Measurements from ENCODE around the gene CREB5. TPM values are rescaled to one million over a fixed set of nuclear protein-coding genes. Genes with fewer than 3 reads are reported as not detected.

Gene CREB5
- total RNA-seq, 1 donor from 2014 or later, result 13.6 TPM

DNA sequence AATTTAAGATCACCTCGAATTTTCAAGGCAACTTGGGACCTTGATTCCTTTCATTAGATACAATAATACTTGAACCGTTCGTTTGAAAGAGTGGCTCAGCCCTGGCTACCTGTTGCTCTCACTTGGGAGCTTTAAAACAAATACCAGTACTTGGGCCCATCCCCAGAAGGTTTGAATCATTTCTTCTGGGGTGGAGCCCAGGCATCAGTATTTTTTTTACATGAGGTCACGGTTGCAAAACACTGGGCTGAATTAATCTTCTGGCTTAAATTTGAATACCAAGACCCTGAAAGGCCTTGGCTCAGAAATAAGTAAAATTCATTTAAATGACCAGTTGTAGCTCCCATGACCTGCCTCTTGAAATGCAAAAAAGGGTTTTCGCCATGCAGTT lies 214.9 kb downstream of the CREB5 start:
- Mint-ChIP-seq H3K27ac (no peak overlapping the region), H3K4me1 (peaks cover 26% of the 10 kb centered on the region), H3K36me3 (no peaks in the 10 kb centered on the region), H3K9me3 (no peaks in the 10 kb centered on the region), H3K27me3 (ENCODE audit: low read depth) (peaks cover 3% of the 10 kb centered on the region), H3K4me3 (no peak overlapping the region)
- no peak for DNase-seq (ENCODE audit: low spot score in 2 of 2, unreplicated experiment in 2 of 2)
- TF ChIP-seq, protein P1, sequence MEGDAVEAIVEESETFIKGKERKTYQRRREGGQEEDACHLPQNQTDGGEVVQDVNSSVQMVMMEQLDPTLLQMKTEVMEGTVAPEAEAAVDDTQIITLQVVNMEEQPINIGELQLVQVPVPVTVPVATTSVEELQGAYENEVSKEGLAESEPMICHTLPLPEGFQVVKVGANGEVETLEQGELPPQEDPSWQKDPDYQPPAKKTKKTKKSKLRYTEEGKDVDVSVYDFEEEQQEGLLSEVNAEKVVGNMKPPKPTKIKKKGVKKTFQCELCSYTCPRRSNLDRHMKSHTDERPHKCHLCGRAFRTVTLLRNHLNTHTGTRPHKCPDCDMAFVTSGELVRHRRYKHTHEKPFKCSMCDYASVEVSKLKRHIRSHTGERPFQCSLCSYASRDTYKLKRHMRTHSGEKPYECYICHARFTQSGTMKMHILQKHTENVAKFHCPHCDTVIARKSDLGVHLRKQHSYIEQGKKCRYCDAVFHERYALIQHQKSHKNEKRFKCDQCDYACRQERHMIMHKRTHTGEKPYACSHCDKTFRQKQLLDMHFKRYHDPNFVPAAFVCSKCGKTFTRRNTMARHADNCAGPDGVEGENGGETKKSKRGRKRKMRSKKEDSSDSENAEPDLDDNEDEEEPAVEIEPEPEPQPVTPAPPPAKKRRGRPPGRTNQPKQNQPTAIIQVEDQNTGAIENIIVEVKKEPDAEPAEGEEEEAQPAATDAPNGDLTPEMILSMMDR (IDR thresholded peaks at IDR 0.05; ENCODE audit: unreplicated experiment), result no peak

DNA sequence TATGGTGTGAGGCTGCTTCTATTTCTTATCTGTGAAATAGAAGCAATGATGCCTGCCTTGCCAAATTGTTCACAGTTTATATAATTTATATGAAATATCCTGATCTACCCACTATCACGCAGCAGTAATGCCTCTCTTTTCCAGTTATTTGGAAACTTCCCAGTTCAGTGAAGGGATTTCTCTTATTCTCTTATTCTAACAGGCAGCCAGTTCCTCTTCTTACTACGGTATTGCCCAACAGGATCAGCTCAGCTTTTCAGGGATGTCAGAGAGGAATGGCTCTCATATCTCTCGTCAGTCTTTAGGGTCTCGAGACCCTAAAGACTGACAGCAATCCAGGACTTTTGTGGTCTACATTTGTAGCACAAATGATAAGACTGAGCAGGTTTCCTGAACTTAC lies 215.6 kb downstream of the CREB5 start:
- Mint-ChIP-seq H3K36me3 (no peaks in the 10 kb centered on the region), H3K4me3 (no peak overlapping the region), H3K27me3 (ENCODE audit: low read depth) (peaks cover 6% of the 10 kb centered on the region), H3K4me1 (peaks cover 26% of the 10 kb centered on the region), H3K9me3 (no peaks in the 10 kb centered on the region), H3K27ac (no peak overlapping the region)
- no peak for DNase-seq (ENCODE audit: low spot score in 2 of 2, unreplicated experiment in 2 of 2)
- TF ChIP-seq, protein P1 (IDR thresholded peaks at IDR 0.05; ENCODE audit: unreplicated experiment), result no peak

DNA sequence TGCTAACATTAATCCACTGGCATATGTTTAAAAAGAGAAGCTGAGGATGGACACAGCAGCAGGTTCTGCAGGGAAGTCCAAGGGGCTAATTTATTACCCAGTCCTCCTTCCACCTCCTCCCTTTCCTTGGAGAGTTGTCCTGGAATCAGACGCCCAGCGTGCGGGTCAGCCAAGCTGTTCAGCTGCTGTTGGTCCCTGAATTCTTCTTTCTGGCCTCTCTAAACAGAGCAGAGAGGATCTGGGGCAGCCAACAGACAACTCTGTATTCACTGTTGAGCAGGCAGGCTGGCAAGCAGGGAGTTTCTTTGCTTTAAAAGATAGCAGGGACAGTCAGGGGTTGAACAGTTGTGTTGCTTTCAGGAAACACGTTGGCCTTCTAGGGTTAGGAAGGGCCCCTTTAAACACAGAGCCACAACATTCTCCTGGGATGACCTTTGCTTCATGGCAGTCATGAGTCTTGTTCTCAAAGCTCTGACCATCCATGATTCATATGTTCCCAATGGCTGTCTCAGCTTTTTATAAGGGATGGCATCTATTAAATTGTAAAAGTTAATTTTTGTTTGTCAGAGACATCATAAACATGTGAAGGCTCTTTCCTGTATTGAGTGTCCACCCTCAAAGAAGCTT lies 217.0 kb downstream of the CREB5 start:
- peaks cover 6% of the 10 kb centered on the region for H3K27me3 Mint-ChIP-seq (ENCODE audit: low read depth)
- no peaks in the 10 kb centered on the region for H3K9me3 Mint-ChIP-seq
- DNase-seq (ENCODE audit: low spot score in 2 of 2, unreplicated experiment in 2 of 2), result no peak
- H3K27ac Mint-ChIP-seq, result no peak overlapping the region
- no peak overlapping the region for H3K4me3 Mint-ChIP-seq
- no peaks in the 10 kb centered on the region for H3K36me3 Mint-ChIP-seq
- TF ChIP-seq, protein P1 (IDR thresholded peaks at IDR 0.05; ENCODE audit: unreplicated experiment), result no peak
- peaks cover 13% of the 10 kb centered on the region for H3K4me1 Mint-ChIP-seq

DNA sequence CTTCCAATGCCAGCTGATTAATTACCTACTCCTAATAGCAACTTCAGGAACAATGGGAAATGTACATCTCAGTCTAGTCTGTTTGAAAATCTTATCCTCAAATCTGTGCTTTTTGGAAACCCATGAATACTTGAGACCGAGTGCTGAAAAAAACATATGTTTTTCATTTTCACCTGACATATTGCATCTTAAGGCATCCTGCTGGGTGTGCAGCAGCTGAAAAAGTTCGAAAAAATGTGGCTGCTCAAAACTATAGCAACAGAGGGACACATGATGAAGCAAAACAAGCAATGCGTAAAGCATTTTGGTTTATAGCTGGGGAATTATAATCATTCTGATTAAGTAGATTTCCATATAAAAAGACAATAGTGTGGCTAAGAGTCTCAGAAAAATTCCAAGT lies 218.0 kb downstream of the CREB5 start:
- H3K36me3 Mint-ChIP-seq, result no peaks in the 10 kb centered on the region
- no peak for DNase-seq (ENCODE audit: low spot score in 2 of 2, unreplicated experiment in 2 of 2)
- H3K9me3 Mint-ChIP-seq, result peaks cover 3% of the 10 kb centered on the region
- no peak overlapping the region for H3K27ac Mint-ChIP-seq
- peaks cover 12% of the 10 kb centered on the region for H3K4me1 Mint-ChIP-seq
- no peak overlapping the region for H3K4me3 Mint-ChIP-seq
- TF ChIP-seq, protein P1 (IDR thresholded peaks at IDR 0.05; ENCODE audit: unreplicated experiment), result no peak
- H3K27me3 Mint-ChIP-seq (ENCODE audit: low read depth), result peaks cover 6% of the 10 kb centered on the region

DNA sequence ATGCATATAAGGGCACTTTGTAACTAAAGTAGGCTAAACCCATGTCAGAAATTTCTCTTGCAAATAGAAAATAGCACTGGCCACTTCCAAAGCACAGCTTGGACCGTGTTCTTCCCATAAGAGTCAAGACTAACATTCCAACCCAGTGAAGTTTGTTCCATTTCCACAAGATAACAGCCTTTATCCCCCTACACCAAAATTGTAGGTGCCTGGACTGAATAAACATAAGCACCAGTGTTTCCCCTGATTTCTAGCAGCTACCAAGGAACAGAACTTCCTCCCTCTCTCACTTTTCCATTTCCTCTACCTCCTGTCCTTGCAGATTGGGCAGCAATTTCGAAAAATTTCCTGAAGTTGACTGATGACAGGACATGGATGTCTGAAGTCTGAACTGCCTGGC lies 219.7 kb downstream of the CREB5 start:
- H3K27me3 Mint-ChIP-seq (ENCODE audit: low read depth), result peaks cover 6% of the 10 kb centered on the region
- no peak overlapping the region for H3K4me3 Mint-ChIP-seq
- no peaks in the 10 kb centered on the region for H3K36me3 Mint-ChIP-seq
- H3K27ac Mint-ChIP-seq, result no peak overlapping the region
- TF ChIP-seq, protein P1 (IDR thresholded peaks at IDR 0.05; ENCODE audit: unreplicated experiment), result no peak
- peaks cover 8% of the 10 kb centered on the region for H3K4me1 Mint-ChIP-seq
- DNase-seq (ENCODE audit: low spot score in 2 of 2, unreplicated experiment in 2 of 2), result no peak
- H3K9me3 Mint-ChIP-seq, result peaks cover 3% of the 10 kb centered on the region

DNA sequence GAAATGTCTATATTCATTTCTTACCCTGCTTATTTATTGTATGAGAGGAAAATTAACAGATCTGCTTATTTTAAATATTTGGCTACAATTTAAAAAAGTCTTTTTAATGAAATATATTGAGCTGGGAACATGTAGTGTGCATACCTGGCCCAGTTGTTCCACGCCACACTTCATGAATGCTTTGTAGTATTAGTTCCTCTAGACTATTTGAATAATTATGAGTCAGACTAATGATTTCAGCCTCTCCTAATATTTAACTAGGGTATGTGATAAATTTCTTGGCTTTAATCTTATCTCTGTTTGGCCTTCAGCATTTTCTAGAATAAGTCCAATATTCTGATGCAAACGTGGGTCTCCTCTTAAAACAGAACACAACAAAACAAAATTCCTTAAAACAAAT lies 226.6 kb downstream of the CREB5 start:
- Mint-ChIP-seq H3K36me3 (no peaks in the 10 kb centered on the region), H3K27me3 (ENCODE audit: low read depth) (no peaks in the 10 kb centered on the region), H3K4me1 (peaks cover 28% of the 10 kb centered on the region), H3K27ac (no peak overlapping the region), H3K4me3 (no peak overlapping the region), H3K9me3 (peaks cover 3% of the 10 kb centered on the region)
- TF ChIP-seq, protein P1 (IDR thresholded peaks at IDR 0.05; ENCODE audit: unreplicated experiment), result no peak
- DNase-seq (ENCODE audit: low spot score in 2 of 2, unreplicated experiment in 2 of 2), result no peak

All from mesothelial cell of epicardium (in vitro differentiated cells).